Measurements from ENCODE around the gene GCK. TPM values are rescaled to one million over a fixed set of nuclear protein-coding genes. Genes with fewer than 3 reads are reported as not detected.
"Not testable (repeated sequence)": the region's sequence is repeated elsewhere in the genome, so short reads cannot be mapped to it uniquely, and the experiment has no call there.

GCK gene
- total and polyA plus RNA-seq, 12 donors, result 0.09 to 2.1 (median 0.50) TPM; not detected in 3

DNA sequence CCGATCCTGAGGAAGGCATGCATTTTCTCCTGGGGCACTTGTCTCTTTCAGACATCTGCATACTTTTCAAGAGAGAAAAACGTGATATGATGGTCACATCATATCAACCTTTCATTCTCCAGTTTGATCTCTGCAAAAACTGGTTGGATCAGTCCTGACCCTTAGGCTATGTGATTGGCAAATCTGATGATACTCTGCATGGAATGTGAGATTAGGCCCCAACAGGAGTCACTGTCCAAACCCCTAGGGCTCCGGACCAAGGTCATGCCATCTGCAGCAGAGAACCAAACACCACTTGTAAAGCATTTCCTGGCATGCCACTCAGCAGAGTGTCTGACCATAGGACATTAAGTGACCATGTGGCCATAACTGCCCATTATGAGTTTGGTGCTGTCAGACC is 8.6 kb downstream of the GCK start:
- no peak for TF ChIP-seq POLR2A (IDR thresholded peaks at IDR 0.05)
- TF ChIP-seq, protein P1, sequence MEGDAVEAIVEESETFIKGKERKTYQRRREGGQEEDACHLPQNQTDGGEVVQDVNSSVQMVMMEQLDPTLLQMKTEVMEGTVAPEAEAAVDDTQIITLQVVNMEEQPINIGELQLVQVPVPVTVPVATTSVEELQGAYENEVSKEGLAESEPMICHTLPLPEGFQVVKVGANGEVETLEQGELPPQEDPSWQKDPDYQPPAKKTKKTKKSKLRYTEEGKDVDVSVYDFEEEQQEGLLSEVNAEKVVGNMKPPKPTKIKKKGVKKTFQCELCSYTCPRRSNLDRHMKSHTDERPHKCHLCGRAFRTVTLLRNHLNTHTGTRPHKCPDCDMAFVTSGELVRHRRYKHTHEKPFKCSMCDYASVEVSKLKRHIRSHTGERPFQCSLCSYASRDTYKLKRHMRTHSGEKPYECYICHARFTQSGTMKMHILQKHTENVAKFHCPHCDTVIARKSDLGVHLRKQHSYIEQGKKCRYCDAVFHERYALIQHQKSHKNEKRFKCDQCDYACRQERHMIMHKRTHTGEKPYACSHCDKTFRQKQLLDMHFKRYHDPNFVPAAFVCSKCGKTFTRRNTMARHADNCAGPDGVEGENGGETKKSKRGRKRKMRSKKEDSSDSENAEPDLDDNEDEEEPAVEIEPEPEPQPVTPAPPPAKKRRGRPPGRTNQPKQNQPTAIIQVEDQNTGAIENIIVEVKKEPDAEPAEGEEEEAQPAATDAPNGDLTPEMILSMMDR (IDR thresholded peaks at IDR 0.05), result no peak
- Histone ChIP-seq H3K27ac (no peak overlapping the region), H3K4me1 (replicated peaks in 1 of 2) (peaks cover 0 to 5% of the 10 kb centered on the region in 2 donors), H3K27me3 (no peaks in the 10 kb centered on the region), H3K36me3 (replicated peaks in 1 of 2) (no peaks in the 10 kb centered on the region), H3K4me3 (no peak overlapping the region), H3K9me3 (replicated peaks in 1 of 3) (peaks cover 0 to 3% (median 0%) of the 10 kb centered on the region in 3 donors)
- intact Hi-C loops (cut with DNase I), result no loop called here
- WGBS, 4 donors, result 60 to 67% (median 60%) methylated on average over 3 of the region's 3 CpGs
- no peak for DNase-seq

DNA sequence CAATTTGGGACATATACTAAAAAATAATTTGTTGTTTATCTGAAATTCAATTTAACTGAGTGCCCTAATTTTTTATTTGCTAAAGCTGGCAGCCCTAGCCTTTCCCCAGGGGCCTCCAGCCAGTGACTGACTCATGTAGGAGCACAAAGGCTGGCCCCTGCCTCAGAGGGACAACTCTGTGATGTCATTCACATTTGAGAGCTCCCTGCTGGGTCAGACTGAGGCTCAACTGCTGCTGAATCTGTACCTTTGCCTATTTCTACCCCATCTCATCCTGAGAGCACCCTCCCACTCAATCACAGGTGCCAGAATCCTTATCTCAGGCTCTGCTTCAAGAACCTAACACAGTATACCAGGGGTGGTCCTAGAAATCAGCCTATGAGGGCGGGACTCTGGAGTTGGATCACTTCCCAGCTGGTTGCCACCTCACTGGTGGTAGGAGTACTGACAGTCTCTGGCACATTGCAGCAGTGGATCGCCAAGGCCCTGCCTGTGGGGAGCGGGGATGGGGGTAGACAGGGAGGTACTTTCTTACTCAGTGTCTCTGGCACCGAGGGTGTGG is 11.6 kb downstream of the GCK start:
- TF ChIP-seq, protein P1 (IDR thresholded peaks at IDR 0.05), result no peak
- no peak for TF ChIP-seq POLR2A (IDR thresholded peaks at IDR 0.05)
- Histone ChIP-seq H3K4me1 (replicated peaks in 1 of 2) (no peaks in the 10 kb centered on the region), H3K27ac (no peak overlapping the region), H3K4me3 (no peak overlapping the region), H3K27me3 (no peaks in the 10 kb centered on the region), H3K9me3 (replicated peaks in 1 of 3) (peaks cover 0 to under 1% (median 0%) of the 10 kb centered on the region in 3 donors), H3K36me3 (replicated peaks in 1 of 2) (no peaks in the 10 kb centered on the region)
- intact Hi-C loops (cut with DNase I), result no loop called here
- 54 to 67% (median 64%) methylated on average over 3 to 4 of the region's 4 CpGs for WGBS, 4 donors
- peak in 6 of 7 donors; percentile 46 to 76 (median 58) for DNase-seq

DNA sequence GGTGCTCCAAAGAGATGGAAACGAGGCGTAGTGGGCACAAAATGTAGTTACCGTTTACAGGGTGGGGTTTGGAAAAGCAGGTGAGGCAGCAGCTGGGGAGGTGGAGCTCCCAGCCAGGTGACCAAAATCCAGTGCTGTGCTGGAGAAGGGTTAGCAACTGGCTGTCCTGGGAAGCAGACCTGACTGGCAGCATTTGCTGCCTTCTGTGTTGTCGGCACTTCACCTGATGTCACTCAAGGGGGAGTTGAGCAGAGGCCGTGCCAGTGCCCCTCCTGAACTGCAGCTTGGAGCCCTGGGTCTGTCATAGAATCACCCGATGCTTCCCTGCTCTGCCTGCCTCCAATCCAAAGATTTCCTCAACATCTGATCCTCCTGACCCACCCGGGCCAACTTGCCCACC is 12.8 kb downstream of the GCK start:
- TF ChIP-seq POLR2A (IDR thresholded peaks at IDR 0.05), result no peak
- TF ChIP-seq, protein P1 (IDR thresholded peaks at IDR 0.05), result no peak
- H3K4me3 ChIP-seq, result no peak overlapping the region
- H3K27ac ChIP-seq, result no peak overlapping the region
- H3K9me3 ChIP-seq (replicated peaks in 1 of 3), result no peaks in the 10 kb centered on the region
- intact Hi-C loops (cut with DNase I), result no loop called here
- WGBS, 4 donors, result 73 to 89% (median 83%) methylated on average over 4 to 7 of the region's 7 CpGs
- no peaks in the 10 kb centered on the region for H3K27me3 ChIP-seq
- no peaks in the 10 kb centered on the region for H3K4me1 ChIP-seq (replicated peaks in 1 of 2)
- peak in 2 of 7 donors; percentile 7 to 20 for DNase-seq
- H3K36me3 ChIP-seq (replicated peaks in 1 of 2), result no peaks in the 10 kb centered on the region

DNA sequence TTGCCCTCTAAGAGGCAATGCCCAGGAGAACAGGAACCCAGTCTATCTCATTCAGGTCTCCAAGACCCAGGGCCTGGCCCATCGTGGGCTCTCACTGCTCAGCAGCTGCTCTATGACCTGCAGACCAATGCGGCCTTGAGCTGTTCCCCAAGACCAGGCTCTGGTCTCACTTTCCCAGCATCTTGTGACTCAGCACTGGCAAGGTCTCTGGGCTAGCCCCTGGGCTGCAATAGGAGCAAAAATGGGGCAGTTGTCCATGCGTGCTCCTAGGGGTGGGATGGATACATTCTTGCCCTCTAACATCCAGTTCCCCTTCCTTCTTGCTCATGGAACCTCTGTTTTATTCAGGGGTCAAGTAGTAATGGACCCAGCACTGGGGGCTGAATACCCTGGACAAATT is 13.5 kb downstream of the GCK start:
- H3K36me3 ChIP-seq (replicated peaks in 1 of 2), result no peaks in the 10 kb centered on the region
- H3K4me1 ChIP-seq (replicated peaks in 1 of 2), result no peaks in the 10 kb centered on the region
- H3K27me3 ChIP-seq, result no peaks in the 10 kb centered on the region
- intact Hi-C loops (cut with DNase I), result no loop called here
- no peak overlapping the region for H3K27ac ChIP-seq
- WGBS, 4 donors, result 54 to 59% (median 56%) methylated on average over 3 of the region's 3 CpGs
- H3K4me3 ChIP-seq, result no peak overlapping the region
- DNase-seq, result peak in 6 of 7 donors; percentile 26 to 46 (median 38)
- TF ChIP-seq, protein P1 (IDR thresholded peaks at IDR 0.05), result no peak
- no peak for TF ChIP-seq POLR2A (IDR thresholded peaks at IDR 0.05)
- H3K9me3 ChIP-seq (replicated peaks in 1 of 3), result no peaks in the 10 kb centered on the region

DNA sequence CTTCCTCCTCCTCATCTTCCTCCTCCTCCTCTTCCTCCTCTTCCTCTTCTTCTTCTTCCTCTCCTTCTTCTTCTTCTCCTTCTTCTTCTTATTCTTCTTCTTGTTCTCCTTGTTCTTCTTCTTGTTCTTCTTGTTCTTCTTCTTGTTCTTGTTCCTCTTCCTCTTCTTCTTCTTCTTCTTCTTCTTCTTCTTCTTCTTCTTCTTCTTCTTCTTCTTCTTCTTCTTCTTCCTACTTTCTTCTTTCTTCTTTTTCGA is 14.6 kb downstream of the GCK start:
- intact Hi-C loops (cut with DNase I); H3K4me1 ChIP-seq (replicated peaks in 1 of 2); H3K9me3 ChIP-seq (replicated peaks in 1 of 3); H3K36me3 ChIP-seq (replicated peaks in 1 of 2); H3K27me3 ChIP-seq; H3K4me3 ChIP-seq; DNase-seq; H3K27ac ChIP-seq: not testable (repeated sequence)
- 61 to 77% (median 73%) methylated on average over 1 of the region's 1 CpG for WGBS, 4 donors

Measured in adrenal gland (tissue), 12 donors.